Neural progenitor cell (in vitro differentiated cells): ENCODE data around the gene SIPA1L3. TPM values are rescaled to one million over a fixed set of nuclear protein-coding genes. Genes with fewer than 3 reads are reported as not detected.

Source experiments
- DNase-seq: peaks from one replicate; pipeline ENCODE4 v3.0.0-alpha.2; 2016; ENCODE audit warnings: low spot score
- H2AFZ ChIP-seq: fragments of 200-600 bp; sonication (generic); replicated peaks from 2 replicates; pipeline ENCODE4 v1.6.1; 2016; ENCODE audit warnings: antibody characterized with exemption
- H3F3A ChIP-seq: fragments of 200-600 bp; sonication (generic); 2 replicates; pipeline ENCODE4 v1.6.1; 2016; ENCODE audit warnings: antibody characterized with exemption, low read depth
- H3K27ac ChIP-seq: fragments of 200-600 bp; sonication (generic); 2 replicates; pipeline ENCODE4 v1.5.1; 2016; ENCODE audit warnings: mild to moderate bottlenecking
- H3K27me3 ChIP-seq: fragments of 200-600 bp; sonication (generic); 2 replicates; pipeline ENCODE4 v1.6.1; 2016; ENCODE audit warnings: mild to moderate bottlenecking, moderate library complexity
- H3K36me3 ChIP-seq: fragments of 200-600 bp; sonication (generic); 2 replicates; pipeline ENCODE4 v1.5.1; 2016
- H3K4me1 ChIP-seq: fragments of 200-600 bp; sonication (generic); 2 replicates; pipeline ENCODE4 v1.6.1; 2016; ENCODE audit warnings: mixed run types
- H3K4me2 ChIP-seq: fragments of 200-600 bp; sonication (generic); 2 replicates; pipeline ENCODE4 v1.6.1; 2016
- H3K4me3 ChIP-seq: fragments of 200-600 bp; sonication (generic); 2 replicates; pipeline ENCODE4 v1.5.1; 2016
- H3K79me2 ChIP-seq: fragments of 200-600 bp; sonication (generic); 2 replicates; pipeline ENCODE4 v1.6.1; 2016; ENCODE audit warnings: low read depth
- H3K9ac ChIP-seq: fragments of 200-600 bp; sonication (generic); 2 replicates; pipeline ENCODE4 v1.6.1; 2016
- H3K9me3 ChIP-seq: fragments of 200-600 bp; sonication (generic); 2 replicates; pipeline ENCODE4 v1.5.1; 2016; ENCODE audit warnings: low read depth
- H4K20me1 ChIP-seq: fragments of 200-600 bp; sonication (generic); 2 replicates; pipeline ENCODE4 v1.6.1; 2016; ENCODE audit warnings: low read depth
- H3K27ac Mint-ChIP-seq: 3 replicates; pipeline ENCODE4 v1.8.0; 2021; ENCODE audit warnings: mixed read lengths
- H3K27me3 Mint-ChIP-seq: 2 replicates; pipeline ENCODE4 v1.8.0; 2022; ENCODE audit warnings: low read depth, mild to moderate bottlenecking, inconsistent platforms, moderate library complexity, mixed read lengths; ENCODE audit not compliant: insufficient read depth
- H3K36me3 Mint-ChIP-seq: 3 replicates; pipeline ENCODE4 v1.8.0; 2021; ENCODE audit warnings: mixed read lengths
- H3K4me1 Mint-ChIP-seq: 3 replicates; pipeline ENCODE4 v1.8.0; 2021; ENCODE audit warnings: mixed read lengths
- H3K4me3 Mint-ChIP-seq: 3 replicates; pipeline ENCODE4 v1.8.0; 2021; ENCODE audit warnings: mild to moderate bottlenecking, moderate library complexity, mixed read lengths
- H3K9me3 Mint-ChIP-seq: 3 replicates; pipeline ENCODE4 v1.8.0; 2020; ENCODE audit warnings: mixed read lengths
- EZH2 ChIP-seq: fragments of 200-600 bp; sonication (generic); IDR thresholded peaks from 2 replicates; pipeline ENCODE4 v1.6.1; 2017; ENCODE audit warnings: antibody characterized with exemption, mild to moderate bottlenecking, moderate library complexity
- EZH2phosphoT487 ChIP-seq: fragments of 200-600 bp; sonication (generic); IDR thresholded peaks from 2 replicates; pipeline ENCODE4 v1.6.1; 2017; ENCODE audit warnings: antibody characterized with exemption
- total RNA-seq: library from RNA; depleted of rRNA; stranded (reverse); fragments of >200 nt; gene quantifications from 2 replicates; pipeline ENCODE4 v1.2.3, GENCODE V29; 2015; ENCODE audit warnings: low replicate concordance
- TF ChIP-seq, protein P1 (sequence below): fragments of 200-600 bp; sonication (generic); IDR thresholded peaks from 2 replicates; pipeline ENCODE4 v1.5.1; 2017; ENCODE audit warnings: antibody characterized with exemption, mild to moderate bottlenecking

Gene SIPA1L3
- total RNA-seq, 1 donor from 2014 or later, result 19.2 TPM

DNA sequence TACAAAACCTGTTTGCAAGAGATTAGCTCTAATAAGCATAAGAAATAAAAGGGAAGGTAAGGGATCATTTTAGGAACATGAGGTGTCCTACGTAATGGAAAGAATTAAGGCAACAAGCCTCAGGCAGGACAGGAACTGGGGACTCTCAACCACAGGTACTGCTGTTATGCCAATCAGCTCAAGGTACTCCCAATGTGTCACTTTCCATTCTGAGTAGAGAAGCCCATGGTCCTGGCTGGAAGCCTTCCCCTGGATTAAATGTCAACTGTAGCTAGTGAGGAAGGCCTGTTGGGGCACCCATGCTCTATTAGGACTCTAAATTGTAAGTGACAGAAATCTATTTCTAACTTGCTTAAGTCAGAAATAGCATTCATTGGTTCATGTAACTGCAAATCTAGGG lies 182.4 kb downstream of the SIPA1L3 start:
- H3K36me3 Mint-ChIP-seq, result peaks cover 6% of the 10 kb centered on the region
- TF ChIP-seq EZH2 (no peak), EZH2phosphoT487 (no peak)
- TF ChIP-seq, protein P1, sequence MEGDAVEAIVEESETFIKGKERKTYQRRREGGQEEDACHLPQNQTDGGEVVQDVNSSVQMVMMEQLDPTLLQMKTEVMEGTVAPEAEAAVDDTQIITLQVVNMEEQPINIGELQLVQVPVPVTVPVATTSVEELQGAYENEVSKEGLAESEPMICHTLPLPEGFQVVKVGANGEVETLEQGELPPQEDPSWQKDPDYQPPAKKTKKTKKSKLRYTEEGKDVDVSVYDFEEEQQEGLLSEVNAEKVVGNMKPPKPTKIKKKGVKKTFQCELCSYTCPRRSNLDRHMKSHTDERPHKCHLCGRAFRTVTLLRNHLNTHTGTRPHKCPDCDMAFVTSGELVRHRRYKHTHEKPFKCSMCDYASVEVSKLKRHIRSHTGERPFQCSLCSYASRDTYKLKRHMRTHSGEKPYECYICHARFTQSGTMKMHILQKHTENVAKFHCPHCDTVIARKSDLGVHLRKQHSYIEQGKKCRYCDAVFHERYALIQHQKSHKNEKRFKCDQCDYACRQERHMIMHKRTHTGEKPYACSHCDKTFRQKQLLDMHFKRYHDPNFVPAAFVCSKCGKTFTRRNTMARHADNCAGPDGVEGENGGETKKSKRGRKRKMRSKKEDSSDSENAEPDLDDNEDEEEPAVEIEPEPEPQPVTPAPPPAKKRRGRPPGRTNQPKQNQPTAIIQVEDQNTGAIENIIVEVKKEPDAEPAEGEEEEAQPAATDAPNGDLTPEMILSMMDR, result no peak
- no peak overlapping the region for H3K4me3 ChIP-seq

DNA sequence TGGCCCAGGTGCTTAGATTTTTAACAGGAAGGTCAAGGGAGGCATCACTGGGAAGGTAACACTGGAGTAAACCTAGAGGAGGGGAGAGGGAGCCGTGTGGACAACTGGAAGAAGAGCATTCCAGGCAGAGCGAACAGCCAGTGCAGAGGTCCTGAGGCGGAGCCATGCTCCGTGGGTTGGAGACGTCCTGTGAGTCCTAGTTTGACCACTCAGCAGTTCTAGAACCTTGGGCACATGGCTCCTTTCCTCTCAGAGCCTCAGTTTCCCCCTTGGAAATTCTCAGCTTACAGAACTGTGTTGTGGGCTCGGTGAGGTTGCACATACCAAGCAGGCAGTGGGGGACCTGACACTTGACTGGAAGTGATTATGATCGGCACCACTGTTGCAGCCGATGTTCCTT lies 186.1 kb downstream of the SIPA1L3 start:
- Mint-ChIP-seq H3K36me3 (peaks cover 12% of the 10 kb centered on the region), H3K9me3 (no peaks in the 10 kb centered on the region), H3K4me3 (no peak overlapping the region), H3K27me3 (peaks cover 7% of the 10 kb centered on the region), H3K4me1 (no peaks in the 10 kb centered on the region), H3K27ac (no peak overlapping the region)
- TF ChIP-seq EZH2, result no peak
- TF ChIP-seq, protein P1, result no peak
- TF ChIP-seq EZH2phosphoT487, result no peak
- no peaks in the 10 kb centered on the region for H3K9me3 ChIP-seq
- H4K20me1 ChIP-seq, result peaks cover 11% of the 10 kb centered on the region
- no peak for DNase-seq
- H3K4me1 ChIP-seq, result no peaks in the 10 kb centered on the region
- H3K9ac ChIP-seq, result no peak overlapping the region
- no peak overlapping the region for H2AFZ ChIP-seq
- H3K4me2 ChIP-seq, result no peak overlapping the region
- H3K79me2 ChIP-seq, result no peaks in the 10 kb centered on the region
- H3K27me3 ChIP-seq, result no peaks in the 10 kb centered on the region
- H3K4me3 ChIP-seq, result no peak overlapping the region
- H3K36me3 ChIP-seq, result no peaks in the 10 kb centered on the region
- H3F3A ChIP-seq, result peaks cover 10% of the 10 kb centered on the region
- no peak overlapping the region for H3K27ac ChIP-seq

More for the DNA sequence above, 182.4 kb downstream of the SIPA1L3 start:
- Histone ChIP-seq H2AFZ (no peak overlapping the region), H3F3A (no peaks in the 10 kb centered on the region), H3K27me3 (no peaks in the 10 kb centered on the region), H3K9me3 (no peaks in the 10 kb centered on the region), H3K9ac (no peak overlapping the region), H3K4me1 (no peaks in the 10 kb centered on the region), H3K27ac (no peak overlapping the region), H3K79me2 (no peaks in the 10 kb centered on the region), H3K4me2 (no peak overlapping the region), H3K36me3 (no peaks in the 10 kb centered on the region), H4K20me1 (no peaks in the 10 kb centered on the region)
- Mint-ChIP-seq H3K27ac (no peak overlapping the region), H3K9me3 (no peaks in the 10 kb centered on the region), H3K4me3 (no peak overlapping the region), H3K27me3 (peaks cover 6% of the 10 kb centered on the region), H3K4me1 (no peaks in the 10 kb centered on the region)
- no peak for DNase-seq

DNA sequence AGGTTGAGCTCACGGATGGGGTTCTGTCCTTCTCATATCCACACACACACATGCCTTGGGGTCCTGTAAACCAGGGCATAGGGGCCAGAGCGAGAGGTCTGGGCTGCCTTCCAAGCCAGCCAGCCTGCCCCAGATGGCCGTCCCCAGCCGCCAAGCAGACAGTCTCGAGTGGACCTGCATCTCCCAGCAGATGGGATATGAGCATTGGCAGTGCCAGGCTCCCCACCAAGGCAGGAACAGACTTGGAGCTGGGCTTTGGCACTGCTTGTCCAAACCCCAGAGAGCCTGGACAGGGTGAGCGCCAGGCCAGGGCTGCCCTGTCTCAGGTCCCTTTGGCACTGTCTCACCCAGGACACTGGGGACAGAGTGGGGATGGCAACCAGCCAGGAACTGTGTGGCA lies 186.6 kb downstream of the SIPA1L3 start:
- no peaks in the 10 kb centered on the region for H3K79me2 ChIP-seq
- no peak overlapping the region for H3K4me3 ChIP-seq
- Mint-ChIP-seq H3K27ac (no peak overlapping the region), H3K27me3 (peaks cover 5% of the 10 kb centered on the region), H3K4me3 (no peak overlapping the region), H3K36me3 (peaks cover 11% of the 10 kb centered on the region), H3K4me1 (no peaks in the 10 kb centered on the region), H3K9me3 (no peaks in the 10 kb centered on the region)
- H3K36me3 ChIP-seq, result no peaks in the 10 kb centered on the region
- no peak overlapping the region for H3K9ac ChIP-seq
- H3K4me1 ChIP-seq, result no peaks in the 10 kb centered on the region
- H4K20me1 ChIP-seq, result peaks cover 11% of the 10 kb centered on the region
- H3K9me3 ChIP-seq, result no peaks in the 10 kb centered on the region
- H3F3A ChIP-seq, result peaks cover 10% of the 10 kb centered on the region
- H3K27me3 ChIP-seq, result no peaks in the 10 kb centered on the region
- no peak overlapping the region for H2AFZ ChIP-seq
- no peak overlapping the region for H3K4me2 ChIP-seq
- TF ChIP-seq EZH2 (no peak), EZH2phosphoT487 (no peak)
- TF ChIP-seq, protein P1, result no peak
- no peak overlapping the region for H3K27ac ChIP-seq
- DNase-seq, result no peak
